HepG2 (cell line): ENCODE results near the gene FLRT2. TPM values are rescaled to one million over a fixed set of nuclear protein-coding genes. Genes with fewer than 3 reads are reported as not detected.

Source experiments
- ATAC-seq: fragments of 200-7000 bp; cut with Tn5 transposase; 3 replicates; pipeline ENCODE4 v1.9.1; 2020; ENCODE audit warnings: mild to moderate bottlenecking, moderate library complexity
- BruUV-seq: library from RNA; stranded (reverse); fragments of 400-500 nt; replicated peaks from 2 replicates; lab custom pipeline; 2021; lab: Mats Ljungman, UMichigan
- CTCF ChIA-PET: fragments of 300-600 bp; formaldehyde crosslinking; extraction: SDS; loops from one replicate; lab custom pipeline; 2021; ENCODE audit warnings: low total read pairs, inconsistent platforms, low intra/inter-chr PET ratio; lab: Yijun Ruan, JAX
- POLR2A ChIA-PET: fragments of 350-600 bp; sonication (Branson Sonifier 250); formaldehyde crosslinking; loops from one replicate; lab custom pipeline; 2020; ENCODE audit warnings: antibody characterized with exemption, inconsistent platforms; lab: Yijun Ruan, JAX
- DNase-seq: peaks from one replicate; pipeline ENCODE4 v3.0.0-alpha.2; 2015; ENCODE audit warnings: low spot score
- FAIRE-seq: peaks from 3 replicates; lab custom pipeline; 2011; peaks lifted over from hg19 to GRCh38; lab: Jason Lieb, UNC
- H2AFZ ChIP-seq: one replicate; pipeline ENCODE4 v1.6.1; 2011; ENCODE audit warnings: low read length, inconsistent platforms
- H3K27ac ChIP-seq: fragments of 300-600 bp; 3 replicates; pipeline ENCODE4 v1.8.0; 2011; ENCODE audit warnings: mixed run types, mild to moderate bottlenecking, mixed read lengths, low read length, inconsistent platforms; ENCODE audit not compliant: insufficient read depth; ENCODE audit errors: extremely low read length
- H3K27me3 ChIP-seq, 2 experiments: fragments of 200-600 bp in 1 of 2; 2 replicates in 1 of 2; 3 replicates in 1 of 2; pipeline versions ENCODE4 v1.6.0 to v1.8.0; 2011; ENCODE audit warnings: low read length in 2 of 2, mild to moderate bottlenecking in 2 of 2, moderate library complexity in 2 of 2, inconsistent platforms in 1 of 2; ENCODE audit not compliant: insufficient read depth in 2 of 2, control insufficient read depth in 1 of 2
- H3K36me3 ChIP-seq, 2 experiments: fragments of 200-600 bp in 1 of 2; replicated peaks in 1 of 2; 2 replicates in 1 of 2; 3 replicates in 1 of 2; pipeline versions ENCODE4 v1.5.1 to v1.8.0; 2011; ENCODE audit warnings: low read length in 2 of 2, inconsistent platforms in 1 of 2; ENCODE audit not compliant: insufficient read depth in 2 of 2, control insufficient read depth in 1 of 2
- H3K4me1 ChIP-seq: 2 replicates; pipeline ENCODE4 v1.5.1; 2012; ENCODE audit warnings: low read length, inconsistent platforms; ENCODE audit not compliant: insufficient read depth
- H3K4me2 ChIP-seq: 2 replicates; pipeline ENCODE4 v1.6.0; 2011; ENCODE audit warnings: low read depth, low read length, inconsistent platforms
- H3K4me3 ChIP-seq, 3 experiments: fragments of 200-600 bp in 1 of 3; sonication (generic), shearing (Covaris generic) in 1 of 3; replicated peaks in 1 of 3; 2 replicates each; pipeline ENCODE4 v1.5.1; 2011 to 2016; ENCODE audit warnings: low read length in 3 of 3, inconsistent platforms in 2 of 3, low read depth in 2 of 3, mild to moderate bottlenecking in 2 of 3, control low read depth in 1 of 3, mixed read lengths in 1 of 3; ENCODE audit not compliant: insufficient read depth in 1 of 3
- H3K79me2 ChIP-seq: one replicate; pipeline ENCODE4 v1.6.1; 2011; ENCODE audit warnings: low read length, inconsistent platforms; ENCODE audit not compliant: insufficient read depth
- H3K9ac ChIP-seq: 2 replicates; pipeline ENCODE4 v1.6.0; 2011; ENCODE audit warnings: mild to moderate bottlenecking, low read depth, low read length, inconsistent platforms; ENCODE audit not compliant: insufficient read depth
- H3K9me3 ChIP-seq: 2 replicates; pipeline ENCODE4 v1.5.1; 2012; ENCODE audit warnings: mild to moderate bottlenecking, low read length
- H4K20me1 ChIP-seq: 2 replicates; pipeline ENCODE4 v1.6.0; 2011; ENCODE audit warnings: inconsistent platforms, mild to moderate bottlenecking, low read length, moderate library complexity; ENCODE audit not compliant: insufficient read depth
- ATF7 ChIP-seq, 2 experiments: fragments of 450-650 bp in 1 of 2; sonication (generic) in 1 of 2; formaldehyde crosslinking in 1 of 2; IDR thresholded peaks; 2 replicates each; pipeline versions ENCODE4 v1.4.0 to v1.6.1; 2016 to 2020; ENCODE audit warnings: antibody characterized with exemption in 1 of 2, mild to moderate bottlenecking in 1 of 2, missing genetic modification reagents in 1 of 2
- CEBPB ChIP-seq: IDR thresholded peaks from 2 replicates; pipeline ENCODE4 v1.6.1; 2011; ENCODE audit warnings: low read depth, low read length, improper control_type of control experiment, borderline replicate concordance
- CREB1 ChIP-seq, 2 experiments: fragments of 450-650 bp in 1 of 2; IDR thresholded peaks; 2 replicates each; pipeline ENCODE4 v1.6.1; 2016 to 2017; ENCODE audit warnings: control low read depth in 1 of 2, mild to moderate bottlenecking in 1 of 2, missing compliant biosample characterization in 1 of 2, missing genetic modification characterization in 1 of 2
- GABPA ChIP-seq, 2 experiments: IDR thresholded peaks; 2 replicates each; pipeline ENCODE4 v1.6.1; 2011 to 2016; ENCODE audit warnings: low read depth in 2 of 2, low read length in 1 of 2, missing biosample characterization in 1 of 2, missing genetic modification characterization in 1 of 2
- SSRP1 ChIP-seq: IDR thresholded peaks from 2 replicates; pipeline ENCODE4 v1.6.1; 2016; ENCODE audit warnings: control low read depth
- ZNF335 ChIP-seq: sonication (generic); formaldehyde crosslinking; IDR thresholded peaks from 2 replicates; pipeline ENCODE4 v1.4.0; 2020; ENCODE audit warnings: missing genetic modification reagents
- ZNF367 ChIP-seq: sonication (generic); formaldehyde crosslinking; IDR thresholded peaks from 2 replicates; pipeline ENCODE4 v1.4.0; 2020; ENCODE audit warnings: missing genetic modification reagents, borderline replicate concordance
- ZNF841 ChIP-seq: sonication (generic); formaldehyde crosslinking; IDR thresholded peaks from 2 replicates; pipeline ENCODE4 v1.8.1; 2023; ENCODE audit warnings: missing genetic modification reagents, borderline replicate concordance
- WGBS: methylation state at CpG from one replicate; pipeline ENCODE4 v1.1.6; 2017; ENCODE audit warnings: low lambda C conversion rate; 5-methylcytosine and 5-hydroxymethylcytosine counted together
- in situ Hi-C: cut with HindIII; loops from 2 replicates; pipeline ENCODE4 v1.10.0; 2017; ENCODE audit warnings: low pct_unique_long_range_greater_than_20kb; ENCODE audit not compliant: extremely low pct_ligation_motif_present
- intact Hi-C: fragments of 100-400 bp; cut with micrococcal nuclease; formaldehyde crosslinking; loops from one replicate; pipeline ENCODE4 v1.10.0; 2022; ENCODE audit not compliant: unreplicated experiment
- polyA plus RNA-seq, 8 experiments: library from polyadenylated mRNA; depleted of rRNA in 3 of 8; stranded (reverse) in 7 of 8; unstranded in 1 of 8; fragments of >200 nt; fragmentation: Illumina TruSeq in 4 of 8; extraction: Trizol in 4 of 8; gene quantifications; 2 replicates each; pipeline versions ENCODE4 v1.2.1 to v1.2.3, GENCODE V29; 2011 to 2016; ENCODE audit warnings: low read depth in 4 of 8, missing spikeins in 1 of 8, mixed read lengths in 1 of 8; ENCODE audit not compliant: insufficient read depth in 1 of 8
- total RNA-seq, 5 experiments: library from RNA; depleted of rRNA; stranded (reverse); fragments of >200 nt; fragmentation: Illumina TruSeq; extraction: Trizol; gene quantifications; 2 replicates each; pipeline ENCODE4 v1.2.3, GENCODE V29; 2016; ENCODE audit warnings: low read depth in 1 of 5

FLRT2 gene
- total and polyA plus RNA-seq, 2 of the 13 experiments (the other 11 are each of a cell fraction or from before 2014, with no cell fraction given), result not detected

DNA sequence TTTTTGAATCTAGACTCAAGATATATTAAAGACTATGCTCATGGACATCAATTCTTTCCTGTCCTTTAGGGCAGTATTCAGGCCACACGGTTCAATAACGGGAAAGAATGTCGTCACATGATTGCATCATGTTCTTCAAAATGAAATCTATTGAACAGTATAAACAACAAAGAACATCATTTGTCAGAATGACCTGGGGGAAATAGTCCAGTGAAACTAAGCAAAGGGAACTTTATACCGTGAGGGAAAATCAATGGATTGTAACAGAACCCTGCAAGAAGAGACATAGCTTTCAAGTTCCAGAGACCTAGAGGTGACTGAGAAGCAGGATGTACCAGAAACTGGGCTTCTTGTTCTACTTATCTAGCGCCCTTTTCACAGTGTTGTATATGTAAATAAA is 32.7 kb downstream of the FLRT2 start:
- no peak overlapping the region for H3K4me2 ChIP-seq
- BruUV-seq, result no TSS peak
- ATAC-seq (no peak), DNase-seq (no peak)
- no peaks in the 10 kb centered on the region for H3K79me2 ChIP-seq
- WGBS, result 1% methylated on average over 5 of the region's 5 CpGs
- H3K27me3 ChIP-seq, result no peaks in the 10 kb centered on the region
- no peak overlapping the region for H3K27ac ChIP-seq
- no peak overlapping the region for H2AFZ ChIP-seq
- TF ChIP-seq ZNF841 (no peak), ZNF367 (CRISPR knock-in tag) (no peak), ZNF335 (no peak), GABPA (IDR thresholded peaks at IDR 0.05; ENCODE audit: low read depth, low read length) (no peak), GABPA (CRISPR knock-in tag; IDR thresholded peaks at IDR 0.05; ENCODE audit: low read depth) (no peak), ATF7 (IDR thresholded peaks at IDR 0.05) (peak; percentile 45; the same call in 1 of the 2 replicates), ATF7 (CRISPR knock-in tag; IDR thresholded peaks at IDR 0.05) (no peak), CREB1 (IDR thresholded peaks at IDR 0.05) (no peak), CREB1 (CRISPR knock-in tag; IDR thresholded peaks at IDR 0.05) (0 out of 2 replicates have a peak, but pooled peaks have one; percentile 14), CEBPB (0 out of 2 replicates have a peak, but pooled peaks have one; percentile 50)
- TF ChIP-seq, all 625 proteins: peak for 3
- ChIA-PET POLR2A (no interaction called here), CTCF (no interaction called here)
- intact Hi-C loops (no loop called here), in situ Hi-C loops (no loop called here)
- Histone ChIP-seq H3K4me3 (no peak overlapping the region), H3K36me3 (no peaks in the 10 kb centered on the region), H3K9me3 (peaks cover 40% of the 10 kb centered on the region), H3K9ac (no peak overlapping the region), H3K4me1 (no peaks in the 10 kb centered on the region), H4K20me1 (no peaks in the 10 kb centered on the region)
- FAIRE-seq, result no peak

DNA sequence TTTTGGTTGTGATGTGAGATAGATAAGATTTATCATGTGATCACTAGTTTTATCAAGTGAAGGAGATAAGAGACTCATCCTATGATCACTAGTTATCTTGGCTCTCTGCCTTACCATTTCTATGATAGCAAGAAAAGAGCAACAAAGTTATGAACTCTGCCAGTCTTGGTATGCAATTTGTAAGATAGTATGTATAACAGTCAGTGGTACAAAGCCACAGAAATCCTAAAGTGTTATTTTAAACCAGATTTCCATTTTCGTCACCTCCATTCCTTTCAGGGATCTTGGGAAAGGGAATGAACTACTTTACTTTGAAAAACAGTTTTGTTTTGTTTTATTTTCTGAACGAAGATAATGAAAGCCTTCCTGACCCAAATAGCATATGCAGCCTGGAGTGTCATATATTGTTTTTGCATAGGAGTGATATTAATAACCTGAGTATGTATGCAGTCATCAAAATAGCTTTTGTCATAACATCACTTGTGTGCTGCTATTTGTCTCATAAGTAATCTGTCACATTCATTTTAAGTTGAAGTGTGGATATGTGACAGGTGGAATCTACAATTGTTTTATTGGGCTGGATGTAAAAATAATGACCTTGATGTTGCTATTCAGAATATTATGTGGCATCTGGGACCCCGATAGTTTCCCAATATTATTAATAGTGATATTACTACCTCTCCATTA is 35.0 kb downstream of the FLRT2 start:
- no peak for ATAC-seq
- intact Hi-C loops (no loop called here), in situ Hi-C loops (no loop called here)
- no peak for FAIRE-seq
- Histone ChIP-seq H4K20me1 (no peaks in the 10 kb centered on the region), H3K27me3 (no peaks in the 10 kb centered on the region), H3K4me1 (no peaks in the 10 kb centered on the region), H3K27ac (no peak overlapping the region), H3K79me2 (no peaks in the 10 kb centered on the region), H2AFZ (no peak overlapping the region), H3K36me3 (no peaks in the 10 kb centered on the region), H3K9me3 (peaks cover 35% of the 10 kb centered on the region), H3K4me3 (no peak overlapping the region), H3K9ac (no peak overlapping the region), H3K4me2 (no peak overlapping the region)
- DNase-seq, result no peak
- TF ChIP-seq SSRP1 (CRISPR knock-in tag), result no peak
- no TSS peak for BruUV-seq
- WGBS, result 11% methylated on average over 3 of the region's 3 CpGs
- ChIA-PET POLR2A (no interaction called here), CTCF (no interaction called here)
